GM23338 (cell line): ENCODE measurements around the gene TDRD1. TPM values are rescaled to one million over a fixed set of nuclear protein-coding genes. Genes with fewer than 3 reads are reported as not detected.

Source experiments
- ATAC-seq: fragments of 200-7000 bp; cut with Tn5 transposase; 3 replicates; pipeline ENCODE4 v1.9.1; 2020
- DNase-seq: peaks from one replicate; pipeline ENCODE4 v3.0.0-alpha.2; 2015; ENCODE audit warnings: low spot score
- H2AFZ ChIP-seq: fragments of 200-600 bp; sonication (generic); 2 replicates; pipeline ENCODE4 v1.8.0; 2016; ENCODE audit warnings: antibody characterized with exemption, mild to moderate bottlenecking, moderate library complexity
- H3F3A ChIP-seq: fragments of 200-600 bp; sonication (generic); replicated peaks from 2 replicates; pipeline ENCODE4 v1.8.0; 2017; ENCODE audit warnings: antibody characterized with exemption, mixed run types, low read depth
- H3K27ac ChIP-seq: fragments of 200-600 bp; sonication (generic); 2 replicates; pipeline ENCODE4 v1.6.1; 2016; ENCODE audit warnings: low read depth
- H3K27me3 ChIP-seq: fragments of 200-600 bp; sonication (generic); 2 replicates; pipeline ENCODE4 v1.8.0; 2016; ENCODE audit warnings: mild to moderate bottlenecking, mixed run types, moderate library complexity; ENCODE audit not compliant: insufficient read depth
- H3K36me3 ChIP-seq: fragments of 200-600 bp; sonication (generic); 2 replicates; pipeline ENCODE4 v1.8.0; 2016; ENCODE audit warnings: mild to moderate bottlenecking; ENCODE audit not compliant: insufficient read depth
- H3K4me1 ChIP-seq: fragments of 200-600 bp; sonication (generic); 2 replicates; pipeline ENCODE4 v1.8.0; 2016; ENCODE audit warnings: mild to moderate bottlenecking, moderate library complexity; ENCODE audit not compliant: insufficient read depth
- H3K4me2 ChIP-seq: fragments of 200-600 bp; sonication (generic); 2 replicates; pipeline ENCODE4 v1.7.1; 2017; ENCODE audit warnings: mixed run types
- H3K4me3 ChIP-seq: fragments of 200-600 bp; sonication (generic); 2 replicates; pipeline ENCODE4 v1.6.1; 2016; ENCODE audit warnings: mixed run types
- H3K79me2 ChIP-seq: fragments of 200-600 bp; sonication (generic); replicated peaks from 2 replicates; pipeline ENCODE4 v1.8.0; 2017; ENCODE audit warnings: mild to moderate bottlenecking; ENCODE audit not compliant: insufficient read depth
- H3K9me2 ChIP-seq: fragments of 200-600 bp; sonication (generic); 2 replicates; pipeline ENCODE4 v1.8.0; 2017; ENCODE audit not compliant: insufficient read depth
- H4K20me1 ChIP-seq: fragments of 200-600 bp; sonication (generic); replicated peaks from 2 replicates; pipeline ENCODE4 v1.8.0; 2017; ENCODE audit warnings: mild to moderate bottlenecking; ENCODE audit not compliant: insufficient read depth
- H3K27ac Mint-ChIP-seq: 2 replicates; pipeline ENCODE4 v1.8.0; 2020; ENCODE audit warnings: inconsistent platforms, mild to moderate bottlenecking, moderate library complexity, mixed read lengths
- H3K27me3 Mint-ChIP-seq: 3 replicates; pipeline ENCODE4 v1.8.0; 2022; ENCODE audit warnings: low read depth, mild to moderate bottlenecking, moderate library complexity, mixed read lengths, inconsistent platforms; ENCODE audit not compliant: insufficient read depth, poor library complexity
- H3K36me3 Mint-ChIP-seq: 3 replicates; pipeline ENCODE4 v1.8.0; 2021; ENCODE audit warnings: low read depth, mild to moderate bottlenecking, inconsistent platforms, moderate library complexity, mixed read lengths
- H3K4me1 Mint-ChIP-seq: 3 replicates; pipeline ENCODE4 v1.8.0; 2020; ENCODE audit warnings: mild to moderate bottlenecking, inconsistent platforms, mixed read lengths
- H3K4me3 Mint-ChIP-seq: 3 replicates; pipeline ENCODE4 v1.8.0; 2021; ENCODE audit warnings: moderate library complexity, mild to moderate bottlenecking, inconsistent platforms, mixed read lengths
- H3K9me3 Mint-ChIP-seq: 3 replicates; pipeline ENCODE4 v1.8.0; 2020; ENCODE audit warnings: moderate library complexity, mild to moderate bottlenecking, inconsistent platforms, mixed read lengths
- CREB1 ChIP-seq: fragments of 250-450 bp; sonication (Bioruptor Pico); IDR thresholded peaks from 2 replicates; pipeline ENCODE4 v1.5.0; 2020; ENCODE audit warnings: low read depth, mild to moderate bottlenecking, moderate library complexity
- EZH2 ChIP-seq: fragments of 200-600 bp; sonication (generic); IDR thresholded peaks from one replicate; pipeline ENCODE4 v1.8.0; 2017; ENCODE audit warnings: antibody characterized with exemption, mild to moderate bottlenecking, low read depth; ENCODE audit not compliant: unreplicated experiment
- EZH2phosphoT487 ChIP-seq: fragments of 200-600 bp; sonication (generic); IDR thresholded peaks from one replicate; pipeline ENCODE4 v1.8.1; 2018; ENCODE audit warnings: antibody characterized with exemption; ENCODE audit not compliant: unreplicated experiment
- JUNB ChIP-seq: IDR thresholded peaks from one replicate; pipeline ENCODE4 v1.6.1; 2016; ENCODE audit warnings: antibody characterized with exemption; ENCODE audit not compliant: unreplicated experiment
- NANOG ChIP-seq: IDR thresholded peaks from 2 replicates; pipeline ENCODE4 v1.6.1; 2016; ENCODE audit warnings: antibody characterized with exemption, borderline replicate concordance
- POLR2AphosphoS5 ChIP-seq: IDR thresholded peaks from 2 replicates; pipeline ENCODE4 v1.6.1; 2016; ENCODE audit warnings: antibody characterized with exemption, low read depth
- STAT1 ChIP-seq: IDR thresholded peaks from one replicate; pipeline ENCODE4 v1.6.1; 2016; ENCODE audit warnings: antibody characterized with exemption; ENCODE audit not compliant: unreplicated experiment
- ZNF114 ChIP-seq: fragments of 250-450 bp; sonication (Bioruptor Pico); IDR thresholded peaks from 2 replicates; pipeline ENCODE4 v1.5.0; 2020; ENCODE audit warnings: mild to moderate bottlenecking, moderate library complexity
- ZNF331 ChIP-seq: fragments of 250-450 bp; sonication (Bioruptor Pico); IDR thresholded peaks from 2 replicates; pipeline ENCODE4 v1.5.0; 2020; ENCODE audit warnings: low read depth, mild to moderate bottlenecking, moderate library complexity
- polyA plus RNA-seq: library from polyadenylated mRNA; unstranded; fragments of >200 nt; fragmentation: Nextera tagmentation; extraction: Ambion mirVana; gene quantifications from 2 replicates; pipeline ENCODE4 v1.2.1, GENCODE V29; 2016
- total RNA-seq: library from RNA; depleted of rRNA; stranded (reverse); fragments of >200 nt; shearing (Covaris generic); gene quantifications from 2 replicates; pipeline ENCODE4 v1.2.3, GENCODE V29; 2014
- TF ChIP-seq, protein P1 (sequence below): IDR thresholded peaks from one replicate; pipeline ENCODE4 v1.6.1; 2018; ENCODE audit warnings: antibody characterized with exemption; ENCODE audit not compliant: unreplicated experiment
- TF ChIP-seq, protein P2 (sequence below), 2 experiments: fragments of 200-600 bp in 1 of 2; sonication (generic) in 1 of 2; conservative IDR thresholded peaks; 2 replicates each; pipeline versions ENCODE4 v1.5.1 to v1.6.1; 2016 to 2017; ENCODE audit warnings: antibody characterized with exemption in 2 of 2, low read depth in 2 of 2, mild to moderate bottlenecking in 2 of 2, moderate library complexity in 1 of 2
- TF ChIP-seq, protein P3 (sequence below): IDR thresholded peaks from 2 replicates; pipeline ENCODE4 v1.6.1; 2016; ENCODE audit warnings: antibody characterized with exemption
- TF ChIP-seq, protein P4 (sequence below): fragments of 250-450 bp; sonication (Bioruptor Pico); IDR thresholded peaks from 2 replicates; pipeline ENCODE4 v1.5.0; 2020; ENCODE audit warnings: mild to moderate bottlenecking, moderate library complexity

Gene TDRD1
- total and polyA plus RNA-seq, 2 experiments from 2014 or later: 0.52 to 1.5 TPM

DNA sequence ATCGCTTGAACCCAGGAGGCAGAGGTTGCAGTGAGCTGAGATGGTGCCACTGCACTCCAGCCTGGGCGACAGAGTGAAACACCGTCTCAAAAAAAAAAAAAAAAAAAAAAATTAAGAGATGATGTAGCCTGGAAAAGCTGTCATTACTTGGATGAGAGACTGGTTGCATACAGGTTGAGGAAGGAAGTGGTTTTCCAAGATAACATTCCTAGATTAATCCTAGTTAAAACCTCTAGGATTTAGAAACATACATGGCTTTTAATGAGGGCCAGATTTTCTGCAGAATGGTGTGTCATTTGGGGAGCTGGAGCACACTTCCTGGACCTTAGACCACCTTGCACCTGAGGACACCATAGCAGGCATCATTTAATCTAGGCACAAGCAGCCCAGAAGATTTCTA lies 77.7 kb downstream of the TDRD1 start:
- peaks cover 22% of the 10 kb centered on the region for H3K36me3 Mint-ChIP-seq
- no peaks in the 10 kb centered on the region for H4K20me1 ChIP-seq
- no peaks in the 10 kb centered on the region for H3K79me2 ChIP-seq
- H3K27ac Mint-ChIP-seq: no peak overlapping the region
- H3K4me3 ChIP-seq: no peak overlapping the region
- H3K4me1 ChIP-seq: peaks cover 6% of the 10 kb centered on the region; the same call in 1 of the 2 replicates
- ATAC-seq (no peak), DNase-seq (no peak)
- peaks cover 21% of the 10 kb centered on the region for H3K9me3 Mint-ChIP-seq
- H3K36me3 ChIP-seq: no peaks in the 10 kb centered on the region
- no peaks in the 10 kb centered on the region for H3K27me3 ChIP-seq
- no peaks in the 10 kb centered on the region for H3F3A ChIP-seq
- H3K4me1 Mint-ChIP-seq: no peaks in the 10 kb centered on the region; the same call in 1 of the 3 replicates
- no peak overlapping the region for H2AFZ ChIP-seq
- peaks cover 20% of the 10 kb centered on the region for H3K27me3 Mint-ChIP-seq
- H3K4me3 Mint-ChIP-seq: no peak overlapping the region
- H3K27ac ChIP-seq: no peak overlapping the region
- TF ChIP-seq, protein P1, sequence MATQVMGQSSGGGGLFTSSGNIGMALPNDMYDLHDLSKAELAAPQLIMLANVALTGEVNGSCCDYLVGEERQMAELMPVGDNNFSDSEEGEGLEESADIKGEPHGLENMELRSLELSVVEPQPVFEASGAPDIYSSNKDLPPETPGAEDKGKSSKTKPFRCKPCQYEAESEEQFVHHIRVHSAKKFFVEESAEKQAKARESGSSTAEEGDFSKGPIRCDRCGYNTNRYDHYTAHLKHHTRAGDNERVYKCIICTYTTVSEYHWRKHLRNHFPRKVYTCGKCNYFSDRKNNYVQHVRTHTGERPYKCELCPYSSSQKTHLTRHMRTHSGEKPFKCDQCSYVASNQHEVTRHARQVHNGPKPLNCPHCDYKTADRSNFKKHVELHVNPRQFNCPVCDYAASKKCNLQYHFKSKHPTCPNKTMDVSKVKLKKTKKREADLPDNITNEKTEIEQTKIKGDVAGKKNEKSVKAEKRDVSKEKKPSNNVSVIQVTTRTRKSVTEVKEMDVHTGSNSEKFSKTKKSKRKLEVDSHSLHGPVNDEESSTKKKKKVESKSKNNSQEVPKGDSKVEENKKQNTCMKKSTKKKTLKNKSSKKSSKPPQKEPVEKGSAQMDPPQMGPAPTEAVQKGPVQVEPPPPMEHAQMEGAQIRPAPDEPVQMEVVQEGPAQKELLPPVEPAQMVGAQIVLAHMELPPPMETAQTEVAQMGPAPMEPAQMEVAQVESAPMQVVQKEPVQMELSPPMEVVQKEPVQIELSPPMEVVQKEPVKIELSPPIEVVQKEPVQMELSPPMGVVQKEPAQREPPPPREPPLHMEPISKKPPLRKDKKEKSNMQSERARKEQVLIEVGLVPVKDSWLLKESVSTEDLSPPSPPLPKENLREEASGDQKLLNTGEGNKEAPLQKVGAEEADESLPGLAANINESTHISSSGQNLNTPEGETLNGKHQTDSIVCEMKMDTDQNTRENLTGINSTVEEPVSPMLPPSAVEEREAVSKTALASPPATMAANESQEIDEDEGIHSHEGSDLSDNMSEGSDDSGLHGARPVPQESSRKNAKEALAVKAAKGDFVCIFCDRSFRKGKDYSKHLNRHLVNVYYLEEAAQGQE: no peak
- no peak for TF ChIP-seq NANOG
- TF ChIP-seq ZNF331 (CRISPR knock-in tag): no peak
- TF ChIP-seq, protein P2, sequence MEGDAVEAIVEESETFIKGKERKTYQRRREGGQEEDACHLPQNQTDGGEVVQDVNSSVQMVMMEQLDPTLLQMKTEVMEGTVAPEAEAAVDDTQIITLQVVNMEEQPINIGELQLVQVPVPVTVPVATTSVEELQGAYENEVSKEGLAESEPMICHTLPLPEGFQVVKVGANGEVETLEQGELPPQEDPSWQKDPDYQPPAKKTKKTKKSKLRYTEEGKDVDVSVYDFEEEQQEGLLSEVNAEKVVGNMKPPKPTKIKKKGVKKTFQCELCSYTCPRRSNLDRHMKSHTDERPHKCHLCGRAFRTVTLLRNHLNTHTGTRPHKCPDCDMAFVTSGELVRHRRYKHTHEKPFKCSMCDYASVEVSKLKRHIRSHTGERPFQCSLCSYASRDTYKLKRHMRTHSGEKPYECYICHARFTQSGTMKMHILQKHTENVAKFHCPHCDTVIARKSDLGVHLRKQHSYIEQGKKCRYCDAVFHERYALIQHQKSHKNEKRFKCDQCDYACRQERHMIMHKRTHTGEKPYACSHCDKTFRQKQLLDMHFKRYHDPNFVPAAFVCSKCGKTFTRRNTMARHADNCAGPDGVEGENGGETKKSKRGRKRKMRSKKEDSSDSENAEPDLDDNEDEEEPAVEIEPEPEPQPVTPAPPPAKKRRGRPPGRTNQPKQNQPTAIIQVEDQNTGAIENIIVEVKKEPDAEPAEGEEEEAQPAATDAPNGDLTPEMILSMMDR (conservative IDR thresholded peaks at IDR 0.05; ENCODE audit: low read depth in 2 of 2): no peak
- TF ChIP-seq CREB1 (CRISPR knock-in tag): no peak
- no peak for TF ChIP-seq EZH2phosphoT487
- no peak for TF ChIP-seq JUNB
- TF ChIP-seq, protein P3, sequence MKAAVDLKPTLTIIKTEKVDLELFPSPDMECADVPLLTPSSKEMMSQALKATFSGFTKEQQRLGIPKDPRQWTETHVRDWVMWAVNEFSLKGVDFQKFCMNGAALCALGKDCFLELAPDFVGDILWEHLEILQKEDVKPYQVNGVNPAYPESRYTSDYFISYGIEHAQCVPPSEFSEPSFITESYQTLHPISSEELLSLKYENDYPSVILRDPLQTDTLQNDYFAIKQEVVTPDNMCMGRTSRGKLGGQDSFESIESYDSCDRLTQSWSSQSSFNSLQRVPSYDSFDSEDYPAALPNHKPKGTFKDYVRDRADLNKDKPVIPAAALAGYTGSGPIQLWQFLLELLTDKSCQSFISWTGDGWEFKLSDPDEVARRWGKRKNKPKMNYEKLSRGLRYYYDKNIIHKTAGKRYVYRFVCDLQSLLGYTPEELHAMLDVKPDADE: no peak
- TF ChIP-seq, protein P4, sequence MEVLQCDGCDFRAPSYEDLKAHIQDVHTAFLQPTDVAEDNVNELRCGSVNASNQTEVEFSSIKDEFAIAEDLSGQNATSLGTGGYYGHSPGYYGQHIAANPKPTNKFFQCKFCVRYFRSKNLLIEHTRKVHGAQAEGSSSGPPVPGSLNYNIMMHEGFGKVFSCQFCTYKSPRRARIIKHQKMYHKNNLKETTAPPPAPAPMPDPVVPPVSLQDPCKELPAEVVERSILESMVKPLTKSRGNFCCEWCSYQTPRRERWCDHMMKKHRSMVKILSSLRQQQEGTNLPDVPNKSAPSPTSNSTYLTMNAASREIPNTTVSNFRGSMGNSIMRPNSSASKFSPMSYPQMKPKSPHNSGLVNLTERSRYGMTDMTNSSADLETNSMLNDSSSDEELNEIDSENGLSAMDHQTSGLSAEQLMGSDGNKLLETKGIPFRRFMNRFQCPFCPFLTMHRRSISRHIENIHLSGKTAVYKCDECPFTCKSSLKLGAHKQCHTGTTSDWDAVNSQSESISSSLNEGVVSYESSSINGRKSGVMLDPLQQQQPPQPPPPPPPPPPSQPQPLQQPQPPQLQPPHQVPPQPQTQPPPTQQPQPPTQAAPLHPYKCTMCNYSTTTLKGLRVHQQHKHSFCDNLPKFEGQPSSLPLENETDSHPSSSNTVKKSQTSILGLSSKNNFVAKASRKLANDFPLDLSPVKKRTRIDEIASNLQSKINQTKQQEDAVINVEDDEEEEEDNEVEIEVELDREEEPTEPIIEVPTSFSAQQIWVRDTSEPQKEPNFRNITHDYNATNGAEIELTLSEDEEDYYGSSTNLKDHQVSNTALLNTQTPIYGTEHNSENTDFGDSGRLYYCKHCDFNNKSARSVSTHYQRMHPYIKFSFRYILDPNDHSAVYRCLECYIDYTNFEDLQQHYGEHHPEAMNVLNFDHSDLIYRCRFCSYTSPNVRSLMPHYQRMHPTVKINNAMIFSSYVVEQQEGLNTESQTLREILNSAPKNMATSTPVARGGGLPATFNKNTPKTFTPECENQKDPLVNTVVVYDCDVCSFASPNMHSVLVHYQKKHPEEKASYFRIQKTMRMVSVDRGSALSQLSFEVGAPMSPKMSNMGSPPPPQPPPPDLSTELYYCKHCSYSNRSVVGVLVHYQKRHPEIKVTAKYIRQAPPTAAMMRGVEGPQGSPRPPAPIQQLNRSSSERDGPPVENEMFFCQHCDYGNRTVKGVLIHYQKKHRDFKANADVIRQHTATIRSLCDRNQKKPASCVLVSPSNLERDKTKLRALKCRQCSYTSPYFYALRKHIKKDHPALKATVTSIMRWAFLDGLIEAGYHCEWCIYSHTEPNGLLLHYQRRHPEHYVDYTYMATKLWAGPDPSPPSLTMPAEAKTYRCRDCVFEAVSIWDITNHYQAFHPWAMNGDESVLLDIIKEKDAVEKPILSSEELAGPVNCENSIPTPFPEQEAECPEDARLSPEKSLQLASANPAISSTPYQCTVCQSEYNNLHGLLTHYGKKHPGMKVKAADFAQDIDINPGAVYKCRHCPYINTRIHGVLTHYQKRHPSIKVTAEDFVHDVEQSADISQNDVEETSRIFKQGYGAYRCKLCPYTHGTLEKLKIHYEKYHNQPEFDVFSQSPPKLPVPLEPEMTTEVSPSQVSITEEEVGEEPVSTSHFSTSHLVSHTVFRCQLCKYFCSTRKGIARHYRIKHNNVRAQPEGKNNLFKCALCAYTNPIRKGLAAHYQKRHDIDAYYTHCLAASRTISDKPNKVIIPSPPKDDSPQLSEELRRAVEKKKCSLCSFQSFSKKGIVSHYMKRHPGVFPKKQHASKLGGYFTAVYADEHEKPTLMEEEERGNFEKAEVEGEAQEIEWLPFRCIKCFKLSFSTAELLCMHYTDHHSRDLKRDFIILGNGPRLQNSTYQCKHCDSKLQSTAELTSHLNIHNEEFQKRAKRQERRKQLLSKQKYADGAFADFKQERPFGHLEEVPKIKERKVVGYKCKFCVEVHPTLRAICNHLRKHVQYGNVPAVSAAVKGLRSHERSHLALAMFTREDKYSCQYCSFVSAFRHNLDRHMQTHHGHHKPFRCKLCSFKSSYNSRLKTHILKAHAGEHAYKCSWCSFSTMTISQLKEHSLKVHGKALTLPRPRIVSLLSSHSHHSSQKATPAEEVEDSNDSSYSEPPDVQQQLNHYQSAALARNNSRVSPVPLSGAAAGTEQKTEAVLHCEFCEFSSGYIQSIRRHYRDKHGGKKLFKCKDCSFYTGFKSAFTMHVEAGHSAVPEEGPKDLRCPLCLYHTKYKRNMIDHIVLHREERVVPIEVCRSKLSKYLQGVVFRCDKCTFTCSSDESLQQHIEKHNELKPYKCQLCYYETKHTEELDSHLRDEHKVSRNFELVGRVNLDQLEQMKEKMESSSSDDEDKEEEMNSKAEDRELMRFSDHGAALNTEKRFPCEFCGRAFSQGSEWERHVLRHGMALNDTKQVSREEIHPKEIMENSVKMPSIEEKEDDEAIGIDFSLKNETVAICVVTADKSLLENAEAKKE: no peak
- no peak for TF ChIP-seq EZH2
- no peak for TF ChIP-seq STAT1
- no peak for TF ChIP-seq ZNF114
- TF ChIP-seq POLR2AphosphoS5: no peak
- no peak overlapping the region for H3K4me2 ChIP-seq
- no peaks in the 10 kb centered on the region for H3K9me2 ChIP-seq
